Adrenal gland (tissue), 12 donors: ENCODE data around the gene TMC1. TPM values are rescaled to one million over a fixed set of nuclear protein-coding genes. Genes with fewer than 3 reads are reported as not detected.

Experiments used
- DNase-seq, 7 donors: peaks; one replicate each; pipeline ENCODE4 v3.0.0-alpha.2; 2019 to 2020
- H3K27ac ChIP-seq, 5 donors: fragments of 200-600 bp; sonication (generic) in 4 of 5; 1 replicate in 3 of 5; 2 replicates in 2 of 5; pipeline versions ENCODE4 v1.5.1 to v1.8.0; 2016 to 2020; ENCODE audit warnings: mild to moderate bottlenecking in 1 of 5
- H3K27me3 ChIP-seq: fragments of 200-600 bp; 2 replicates; pipeline ENCODE4 v1.8.0; 2021
- H3K36me3 ChIP-seq, 2 donors: fragments of 200-600 bp; replicated peaks in 1 of 2; 1 replicate in 1 of 2; 2 replicates in 1 of 2; pipeline versions ENCODE4 v1.5.1 to v1.8.0; 2018 to 2022
- H3K4me1 ChIP-seq, 2 donors: fragments of 200-600 bp; replicated peaks in 1 of 2; 1 replicate in 1 of 2; 2 replicates in 1 of 2; pipeline versions ENCODE4 v1.5.1 to v1.8.0; 2018 to 2021
- H3K4me3 ChIP-seq, 4 donors: fragments of 200-600 bp; sonication (generic) in 3 of 4; one replicate each; pipeline ENCODE4 v1.5.1; 2016 to 2018
- H3K9me3 ChIP-seq, 3 donors: fragments of 200-600 bp; sonication (generic) in 1 of 3; replicated peaks in 1 of 3; 1 replicate in 2 of 3; 2 replicates in 1 of 3; pipeline versions ENCODE4 v1.5.1 to v1.8.0; 2016 to 2021
- POLR2A ChIP-seq, 2 donors: fragments of 450-650 bp; IDR thresholded peaks; one replicate each; pipeline ENCODE4 v1.6.1; 2017; ENCODE audit warnings: antibody characterized with exemption in 2 of 2, mild to moderate bottlenecking in 2 of 2, moderate library complexity in 1 of 2
- WGBS, 4 donors: extraction: QIAGEN DNeasy Blood & Tissue Kit in 2 of 4; methylation state at CpG; one replicate each; pipeline versions ENCODE4 v1.1.5 to v1.1.7; 2013 to 2017; 5-methylcytosine and 5-hydroxymethylcytosine counted together
- intact Hi-C, 2 donors: fragments of 100-400 bp; cut with DNase I; formaldehyde crosslinking; loops; one replicate each; pipeline versions ENCODE4 v1.14.1 to v1.15.0; 2022 to 2023
- polyA plus RNA-seq, 3 donors: library from polyadenylated mRNA; stranded (reverse); fragments of 200-250 nt in 2 of 3; fragments of 350-450 nt in 1 of 3; fragmentation: Illumina TruSeq in 1 of 3; extraction: RNeasy Lipid Tissue Mini Kit (QIAGEN cat#74804) in 1 of 3; gene quantifications; one replicate each; pipeline ENCODE4 v1.2.3, GENCODE V29; 2013 to 2014
- total RNA-seq, 9 donors: library from RNA; depleted of rRNA in 4 of 9; stranded (reverse); fragments of >200 nt in 4 of 9; fragments of 120-200 nt in 1 of 9; fragmentation: NEBNext Ultra II Directional in 1 of 9; extraction: Animal tissue kit (Norgen Biotek cat#: 25700) in 1 of 9; gene quantifications; one replicate each; pipeline versions ENCODE4 v1.1.0 to v1.2.4, GENCODE V29; 2013 to 2023
- TF ChIP-seq, protein P1 (sequence below), 6 experiments: fragments of 450-650 bp in 4 of 6; fragments of 200-600 bp in 2 of 6; sonication (generic) in 1 of 6; IDR thresholded peaks; 1 replicate in 5 of 6; 2 replicates in 1 of 6; pipeline versions ENCODE4 v1.5.1 to v1.8.0; 2016 to 2021; ENCODE audit warnings: antibody characterized with exemption in 6 of 6, mild to moderate bottlenecking in 2 of 6, moderate library complexity in 1 of 6
- donor health status: healthy with polysubstance abuse.
- donor health status: Bipolar disorder and iron deficiency.
- donor health status: DM: yes; HTN: yes; CAD: no.
- donor health status: DM: no; HTN: no; CAD: no.
- donor health status: DM: no; HTN: no; CAD: no.
- donor health status: DM: yes; HTN: yes; CAD: no.

TMC1 gene
- total and polyA plus RNA-seq, 12 donors, result 0.22 to 1.5 (median 0.50) TPM; not detected in 7

- 37 to 60% (median 42%) methylated on average over 2 of the region's 2 CpGs for WGBS, 4 donors
- no peaks in the 10 kb centered on the region for H3K9me3 ChIP-seq
- TF ChIP-seq POLR2A (IDR thresholded peaks at IDR 0.05), result no peak
- H3K27me3 ChIP-seq, result no peaks in the 10 kb centered on the region
- no peak overlapping the region for H3K4me3 ChIP-seq
- H3K4me1 ChIP-seq, result no peaks in the 10 kb centered on the region
- H3K27ac ChIP-seq, result no peak overlapping the region
- intact Hi-C loops, result no loop called here
- H3K36me3 ChIP-seq, result no peaks in the 10 kb centered on the region
- DNase-seq, result no peak
Observed at GRCh38 chr9:72726947-72727346, 205.5 kb downstream of the TMC1 start.

DNA sequence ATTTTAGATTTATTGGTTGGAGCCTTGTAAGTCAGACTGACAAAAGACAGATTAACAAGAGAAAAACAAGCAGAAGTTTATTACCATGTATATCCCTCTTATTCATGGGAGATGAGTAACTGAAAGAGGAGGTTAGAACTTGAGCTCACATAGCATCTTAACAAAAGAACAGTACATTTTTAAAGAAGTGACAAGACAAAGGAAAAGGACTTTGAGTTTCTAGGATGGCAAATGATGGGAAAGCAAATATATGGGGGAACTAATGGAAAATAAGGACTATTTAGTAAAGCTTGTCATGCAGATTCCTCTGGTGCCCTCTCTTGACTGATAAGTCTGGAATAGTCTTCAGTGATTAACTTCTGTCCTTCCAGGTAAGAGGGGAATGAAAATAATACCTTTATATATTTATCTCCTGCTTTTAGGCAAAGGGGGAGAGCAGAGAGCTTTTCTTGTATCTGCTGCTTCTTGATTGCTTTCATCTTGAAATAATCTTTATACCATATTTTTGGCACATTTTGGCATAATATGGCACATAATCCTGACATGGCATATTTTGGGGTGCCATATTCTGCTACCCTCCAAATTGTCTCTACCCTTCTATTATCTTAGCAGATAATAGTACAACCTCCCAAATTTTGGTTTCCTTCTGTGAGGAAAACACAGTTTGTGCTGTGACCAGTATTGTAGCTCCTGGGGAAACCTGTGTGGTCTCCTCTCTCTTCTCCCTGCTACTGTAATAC lies 206.8 kb downstream of the TMC1 start:
- no peaks in the 10 kb centered on the region for H3K4me1 ChIP-seq
- H3K27me3 ChIP-seq, result no peaks in the 10 kb centered on the region
- TF ChIP-seq, protein P1, sequence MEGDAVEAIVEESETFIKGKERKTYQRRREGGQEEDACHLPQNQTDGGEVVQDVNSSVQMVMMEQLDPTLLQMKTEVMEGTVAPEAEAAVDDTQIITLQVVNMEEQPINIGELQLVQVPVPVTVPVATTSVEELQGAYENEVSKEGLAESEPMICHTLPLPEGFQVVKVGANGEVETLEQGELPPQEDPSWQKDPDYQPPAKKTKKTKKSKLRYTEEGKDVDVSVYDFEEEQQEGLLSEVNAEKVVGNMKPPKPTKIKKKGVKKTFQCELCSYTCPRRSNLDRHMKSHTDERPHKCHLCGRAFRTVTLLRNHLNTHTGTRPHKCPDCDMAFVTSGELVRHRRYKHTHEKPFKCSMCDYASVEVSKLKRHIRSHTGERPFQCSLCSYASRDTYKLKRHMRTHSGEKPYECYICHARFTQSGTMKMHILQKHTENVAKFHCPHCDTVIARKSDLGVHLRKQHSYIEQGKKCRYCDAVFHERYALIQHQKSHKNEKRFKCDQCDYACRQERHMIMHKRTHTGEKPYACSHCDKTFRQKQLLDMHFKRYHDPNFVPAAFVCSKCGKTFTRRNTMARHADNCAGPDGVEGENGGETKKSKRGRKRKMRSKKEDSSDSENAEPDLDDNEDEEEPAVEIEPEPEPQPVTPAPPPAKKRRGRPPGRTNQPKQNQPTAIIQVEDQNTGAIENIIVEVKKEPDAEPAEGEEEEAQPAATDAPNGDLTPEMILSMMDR (IDR thresholded peaks at IDR 0.05), result no peak
- TF ChIP-seq POLR2A (IDR thresholded peaks at IDR 0.05), result no peak
- no peaks in the 10 kb centered on the region for H3K36me3 ChIP-seq
- DNase-seq, result no peak
- H3K27ac ChIP-seq, result no peak overlapping the region
- intact Hi-C loops, result no loop called here
- no peak overlapping the region for H3K4me3 ChIP-seq
- H3K9me3 ChIP-seq, result no peaks in the 10 kb centered on the region

GRCh38 chr9:72733895-72734294 lies 212.5 kb downstream of the TMC1 start:
- no peak for DNase-seq
- H3K27ac ChIP-seq, result no peak overlapping the region
- intact Hi-C loops, result no loop called here

DNA sequence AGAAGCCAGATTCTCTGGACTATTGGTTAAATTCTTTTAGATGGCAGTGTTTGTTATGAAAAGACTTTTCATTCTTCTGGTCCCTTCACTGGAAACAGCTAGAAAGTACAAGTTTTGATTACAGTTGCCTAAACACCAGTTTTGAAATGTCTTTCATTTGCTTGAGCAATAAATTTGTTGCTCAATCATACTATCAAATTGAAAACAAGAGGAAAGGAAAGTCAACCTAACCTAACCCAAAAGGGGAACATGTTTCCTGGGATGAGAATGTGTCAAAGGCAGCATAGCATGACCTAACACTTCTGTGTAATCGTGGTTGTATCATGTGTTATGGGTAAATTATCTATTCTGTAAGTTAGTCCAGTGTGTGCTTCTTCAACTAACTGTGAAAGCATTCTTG lies 213.2 kb downstream of the TMC1 start:
- no peaks in the 10 kb centered on the region for H3K4me1 ChIP-seq
- H3K27me3 ChIP-seq, result no peaks in the 10 kb centered on the region
- intact Hi-C loops, result no loop called here
- DNase-seq, result no peak
- no peak overlapping the region for H3K27ac ChIP-seq
- H3K4me3 ChIP-seq, result no peak overlapping the region
- WGBS, 4 donors, result 56 to 77% (median 66%) methylated on average over 1 of the region's 1 CpG
- H3K36me3 ChIP-seq, result no peaks in the 10 kb centered on the region
- no peak for TF ChIP-seq POLR2A (IDR thresholded peaks at IDR 0.05)
- TF ChIP-seq, protein P1 (IDR thresholded peaks at IDR 0.05), result no peak
- H3K9me3 ChIP-seq, result no peaks in the 10 kb centered on the region

More at GRCh38 chr9:72733895-72734294, 212.5 kb downstream of the TMC1 start:
- H3K4me1 ChIP-seq, result no peaks in the 10 kb centered on the region
- H3K27me3 ChIP-seq, result no peaks in the 10 kb centered on the region
- H3K4me3 ChIP-seq, result no peak overlapping the region
- H3K36me3 ChIP-seq, result no peaks in the 10 kb centered on the region
- H3K9me3 ChIP-seq, result no peaks in the 10 kb centered on the region
- TF ChIP-seq, protein P1 (IDR thresholded peaks at IDR 0.05), result no peak
- no peak for TF ChIP-seq POLR2A (IDR thresholded peaks at IDR 0.05)

- intact Hi-C loops, result loop anchor here in 1 of 2 donors (10.0 kb wide), 1 partner anchor 69 kb away; no protein-coding TSS in a partner anchor
- no peak for DNase-seq
- no peak overlapping the region for H3K4me3 ChIP-seq
- WGBS, 4 donors, result 78 to 82% (median 81%) methylated on average over 4 of the region's 4 CpGs
- H3K9me3 ChIP-seq, result no peaks in the 10 kb centered on the region
- no peak for TF ChIP-seq POLR2A (IDR thresholded peaks at IDR 0.05)
- TF ChIP-seq, protein P1 (IDR thresholded peaks at IDR 0.05), result no peak
- no peaks in the 10 kb centered on the region for H3K27me3 ChIP-seq
- H3K4me1 ChIP-seq, result no peaks in the 10 kb centered on the region
- no peak overlapping the region for H3K27ac ChIP-seq
- H3K36me3 ChIP-seq, result no peaks in the 10 kb centered on the region
Observed at GRCh38 chr9:72743836-72744235, 222.4 kb downstream of the TMC1 start.
